Effector memory CD8-positive, alpha-beta T cell (primary cell): ENCODE measurements around the gene CCDC93.
"Not testable (repeated sequence)": the region's sequence is repeated elsewhere in the genome, so short reads cannot be mapped to it uniquely, and the experiment has no call there.

Experiments used
- ATAC-seq: fragments of 150-1000 bp; cut with Tn5 transposase; replicated peaks from 2 replicates; pipeline ENCODE4 v1.10.0; 2021; ENCODE audit warnings: mild to moderate bottlenecking, moderate library complexity
- DNase-seq, 3 experiments: peaks; one replicate each; pipeline ENCODE4 v3.0.0; 2021
- H3K27ac Mint-ChIP-seq, 2 donors: one replicate each; pipeline ENCODE4 v1.8.0; 2022; ENCODE audit warnings: mild to moderate bottlenecking in 2 of 2, mixed read lengths in 2 of 2, moderate library complexity in 2 of 2
- H3K27me3 Mint-ChIP-seq, 2 donors: one replicate each; pipeline ENCODE4 v1.8.0; 2022; ENCODE audit warnings: mixed read lengths in 2 of 2
- H3K36me3 Mint-ChIP-seq: one replicate; pipeline ENCODE4 v1.8.0; 2022; ENCODE audit warnings: mild to moderate bottlenecking, moderate library complexity, mixed read lengths; ENCODE audit not compliant: insufficient read depth
- H3K4me1 Mint-ChIP-seq, 2 donors: one replicate each; pipeline ENCODE4 v1.8.0; 2022; ENCODE audit warnings: low read depth in 2 of 2, mixed read lengths in 2 of 2
- H3K4me3 Mint-ChIP-seq, 2 donors: one replicate each; pipeline ENCODE4 v1.8.0; 2022; ENCODE audit warnings: mild to moderate bottlenecking in 2 of 2, mixed read lengths in 2 of 2, moderate library complexity in 2 of 2
- H3K9me3 Mint-ChIP-seq, 2 donors: one replicate each; pipeline ENCODE4 v1.8.0; 2022; ENCODE audit warnings: mixed read lengths in 2 of 2

Gene CCDC93

DNA sequence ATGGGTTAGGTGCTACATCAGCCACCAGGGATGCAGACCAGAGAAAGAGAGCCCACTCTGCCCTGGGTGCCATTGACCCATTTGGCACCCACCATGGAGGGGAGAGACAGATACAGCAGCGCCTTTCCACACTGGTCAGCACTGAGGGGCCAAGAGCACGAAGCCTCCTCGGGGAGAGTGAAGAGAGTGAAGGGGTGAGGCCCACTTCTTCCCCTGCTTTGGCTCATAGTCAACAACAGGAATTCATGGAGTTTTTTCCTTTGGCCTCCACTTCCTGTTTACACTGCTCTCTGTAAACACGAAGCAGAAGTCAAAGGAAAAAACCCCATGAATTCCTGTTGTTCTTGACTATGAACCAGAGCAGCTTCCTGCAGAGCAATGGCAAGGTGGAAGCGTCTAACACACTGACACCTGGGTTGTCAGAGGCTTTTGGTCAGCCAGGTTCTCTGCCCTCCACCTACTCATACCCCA, 80.0 kb downstream of the CCDC93 start:
- peaks cover 0 to 6% of the 10 kb centered on the region in 2 donors for H3K9me3 Mint-ChIP-seq
- no peaks in the 10 kb centered on the region for H3K27me3 Mint-ChIP-seq
- ATAC-seq = no peak
- peaks cover 61% of the 10 kb centered on the region for H3K36me3 Mint-ChIP-seq
- no peak for DNase-seq
- H3K4me3 Mint-ChIP-seq = no peak overlapping the region
- peaks cover 0 to 7% of the 10 kb centered on the region in 2 donors for H3K4me1 Mint-ChIP-seq
- H3K27ac Mint-ChIP-seq = peak overlapping the region; percentile 10 to 11

DNA sequence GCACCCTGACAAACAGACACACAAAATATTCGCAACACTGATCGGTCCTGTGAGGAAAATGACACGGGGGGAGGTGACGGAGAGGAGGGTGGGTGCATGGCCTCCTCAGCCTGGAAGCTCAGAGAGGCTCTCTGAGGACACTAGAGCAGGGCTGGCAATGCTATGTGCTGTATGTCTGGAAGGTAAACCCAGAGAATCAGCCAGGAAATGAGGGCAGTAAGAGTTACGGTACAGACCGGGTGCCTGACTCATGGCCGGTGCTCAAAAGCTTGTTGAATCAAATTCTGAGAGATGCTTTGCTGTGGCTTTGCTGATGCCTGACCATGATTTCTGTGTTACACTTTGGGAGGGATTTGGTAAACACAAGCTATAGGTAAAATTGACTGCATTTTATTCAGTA, 81.9 kb downstream of the CCDC93 start:
- Mint-ChIP-seq H3K9me3 (peaks cover 0 to 6% of the 10 kb centered on the region in 2 donors), H3K27ac (peak overlapping the region; percentile 73 to 76), H3K36me3 (peaks cover 59% of the 10 kb centered on the region), H3K4me1 (peaks cover 2 to 7% of the 10 kb centered on the region in 2 donors), H3K27me3 (no peaks in the 10 kb centered on the region), H3K4me3 (no peak overlapping the region)
- DNase-seq (no peak), ATAC-seq (no peak)

DNA sequence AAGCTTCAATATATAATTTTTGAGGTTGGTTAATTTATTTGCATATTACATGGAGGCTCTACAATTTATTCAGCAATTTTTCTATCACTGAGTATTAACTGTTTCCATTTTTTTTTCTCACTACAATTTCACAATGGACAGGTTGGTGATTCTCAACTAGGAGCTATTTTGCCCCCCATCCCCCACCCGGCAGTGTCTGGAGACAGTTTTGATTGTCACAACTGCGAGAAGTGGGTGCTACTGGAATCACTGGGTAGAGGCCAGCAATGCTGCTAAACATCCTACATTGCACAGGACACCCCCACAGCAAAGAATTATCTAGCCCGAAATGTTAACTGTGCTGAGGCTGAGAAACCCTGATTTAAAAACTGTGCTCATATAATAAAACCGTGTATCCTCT, 82.6 kb downstream of the CCDC93 start:
- H3K4me3 Mint-ChIP-seq = no peak overlapping the region
- H3K4me1 Mint-ChIP-seq = peaks cover 2 to 7% of the 10 kb centered on the region in 2 donors
- H3K27me3 Mint-ChIP-seq = no peaks in the 10 kb centered on the region
- peaks cover 0 to 6% of the 10 kb centered on the region in 2 donors for H3K9me3 Mint-ChIP-seq
- no peak for DNase-seq
- H3K36me3 Mint-ChIP-seq = peaks cover 58% of the 10 kb centered on the region
- H3K27ac Mint-ChIP-seq = peak overlapping the region in 1 of 2 donors; percentile 76
- ATAC-seq = no peak

DNA sequence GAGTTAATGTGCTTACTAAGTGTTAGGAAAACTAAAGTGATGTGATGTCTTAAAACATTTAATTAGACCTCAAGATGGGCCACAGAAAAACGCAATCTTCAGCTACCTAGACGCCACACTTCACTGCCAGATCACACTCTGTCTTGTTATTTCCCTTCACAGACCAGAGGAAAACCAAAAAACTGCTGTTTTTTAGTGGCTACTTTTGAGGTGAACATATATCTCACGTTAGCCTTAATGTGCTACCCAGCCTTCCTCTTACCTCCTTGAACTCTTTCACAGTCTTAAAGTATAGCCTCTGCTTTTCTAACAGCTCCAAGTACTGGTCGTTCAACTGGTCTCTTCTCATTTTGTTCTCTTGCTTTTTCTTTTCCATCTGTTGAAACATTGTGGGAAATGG, 83.1 kb downstream of the CCDC93 start:
- Mint-ChIP-seq H3K4me1 (peaks cover 4 to 8% of the 10 kb centered on the region in 2 donors), H3K4me3 (no peak overlapping the region), H3K27ac (peak overlapping the region in 1 of 2 donors; percentile 76), H3K36me3 (peaks cover 59% of the 10 kb centered on the region), H3K27me3 (no peaks in the 10 kb centered on the region), H3K9me3 (peaks cover 0 to 6% of the 10 kb centered on the region in 2 donors)
- ATAC-seq (peak; percentile 35), DNase-seq (no peak)

DNA sequence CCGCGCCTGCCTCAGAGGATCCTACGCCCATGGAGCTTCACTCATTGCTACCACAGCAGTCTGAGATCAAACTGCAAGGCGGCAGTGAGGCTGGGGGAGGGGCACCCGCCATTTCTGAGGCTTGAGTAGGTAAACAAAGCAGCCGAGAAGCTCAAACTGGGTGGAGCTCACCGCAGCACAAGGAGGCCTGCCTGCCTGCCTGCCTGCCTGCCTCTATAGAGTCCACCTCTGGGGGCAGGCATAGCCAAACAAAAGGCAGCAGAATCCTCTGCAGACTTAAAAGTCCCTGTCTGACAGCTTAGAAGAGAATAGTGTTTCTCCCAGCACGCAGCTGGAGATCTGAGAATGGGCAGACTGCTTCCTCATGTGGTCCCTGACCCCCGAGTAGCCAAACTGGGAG, 90.4 kb downstream of the CCDC93 start:
- Mint-ChIP-seq H3K36me3 (peaks cover 85% of the 10 kb centered on the region), H3K4me1 (peaks cover 7 to 10% of the 10 kb centered on the region in 2 donors)
- not testable (repeated sequence) for H3K27ac Mint-ChIP-seq, ATAC-seq, H3K4me3 Mint-ChIP-seq, DNase-seq, H3K27me3 Mint-ChIP-seq, H3K9me3 Mint-ChIP-seq

DNA sequence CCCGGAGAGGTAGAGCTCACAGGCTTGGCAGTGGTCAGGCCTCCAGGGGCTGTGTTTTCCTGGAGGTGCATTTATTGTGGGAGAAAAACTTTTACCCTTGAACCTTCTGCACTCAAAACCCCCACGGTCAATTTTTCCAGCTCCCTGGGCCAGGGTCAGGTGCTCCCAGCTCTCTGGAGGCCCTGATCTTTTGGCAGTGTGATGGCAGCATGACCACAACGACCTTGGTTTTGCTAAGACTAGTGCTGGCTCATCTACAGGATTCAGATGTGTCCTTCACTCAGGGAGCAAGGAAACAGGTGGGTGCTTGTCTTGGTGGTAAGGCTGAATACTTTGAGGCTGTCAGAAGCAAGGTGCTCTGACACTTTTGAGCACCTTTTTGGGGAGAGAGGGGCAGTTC, 92.3 kb downstream of the CCDC93 start:
- DNase-seq = no peak
- Mint-ChIP-seq H3K4me3 (no peak overlapping the region), H3K27me3 (no peaks in the 10 kb centered on the region), H3K36me3 (peaks cover 86% of the 10 kb centered on the region), H3K9me3 (peaks cover 0 to 2% of the 10 kb centered on the region in 2 donors), H3K27ac (peak overlapping the region in 1 of 2 donors; percentile 8), H3K4me1 (peaks cover 5 to 10% of the 10 kb centered on the region in 2 donors)
- ATAC-seq = no peak

DNA sequence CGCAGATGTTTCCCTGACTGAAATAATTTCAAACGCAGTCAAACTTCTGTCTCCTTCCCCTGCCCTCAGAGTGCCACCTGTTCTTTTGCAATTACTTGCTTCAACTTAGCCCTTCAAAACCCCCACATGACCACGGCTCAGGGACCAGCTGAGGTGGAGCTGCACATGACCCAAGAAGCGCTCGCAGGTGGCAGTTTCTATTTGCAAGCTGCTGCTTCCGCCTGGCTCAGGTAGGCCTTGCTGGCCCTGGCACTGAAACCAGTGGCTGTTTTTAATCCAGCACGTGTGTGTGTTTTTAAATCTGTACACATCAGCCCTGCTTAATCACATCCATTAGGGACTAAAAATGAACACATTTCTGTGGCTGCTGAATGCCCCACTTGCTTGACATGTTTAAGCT, 95.3 kb downstream of the CCDC93 start:
- peaks cover 64% of the 10 kb centered on the region for H3K36me3 Mint-ChIP-seq
- H3K4me3 Mint-ChIP-seq = no peak overlapping the region
- ATAC-seq (no peak), DNase-seq (no peak)
- no peaks in the 10 kb centered on the region for H3K27me3 Mint-ChIP-seq
- peaks cover 0 to 6% of the 10 kb centered on the region in 2 donors for H3K4me1 Mint-ChIP-seq
- H3K9me3 Mint-ChIP-seq = peaks cover 0 to 4% of the 10 kb centered on the region in 2 donors
- H3K27ac Mint-ChIP-seq = peak overlapping the region; percentile 42 to 67

DNA sequence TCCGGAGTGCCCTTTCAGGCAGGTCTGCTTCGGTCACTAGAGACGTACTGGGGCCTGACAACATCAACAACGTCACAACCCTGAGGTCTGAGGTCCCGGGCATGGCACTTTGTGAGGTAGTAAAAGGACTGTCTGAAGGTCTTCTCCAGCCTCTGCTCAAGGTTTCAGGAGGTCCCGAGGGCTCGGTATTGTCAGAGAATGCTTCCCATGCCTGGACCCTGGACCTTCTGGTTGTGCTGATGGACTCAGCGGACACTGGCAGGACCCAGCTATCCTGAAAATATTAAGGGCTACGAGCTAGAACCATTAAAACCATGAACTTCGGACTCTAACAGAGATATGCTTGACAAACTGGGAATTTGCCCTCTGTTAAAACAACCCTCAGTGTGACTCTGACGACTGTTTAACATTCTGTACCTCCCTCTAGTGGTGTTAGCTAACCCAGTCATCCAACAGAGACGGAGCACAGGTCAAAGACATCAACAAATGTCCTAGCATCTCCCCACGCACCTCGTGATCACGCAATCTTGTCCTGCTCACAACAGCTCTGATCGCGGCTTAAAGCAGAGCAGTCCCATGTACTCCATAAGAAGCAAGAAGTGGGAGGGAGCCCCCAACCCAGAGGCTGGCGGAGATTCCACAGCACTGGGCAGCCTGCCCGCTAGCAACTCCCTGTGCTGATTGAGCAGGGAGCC, 96.5 kb downstream of the CCDC93 start:
- DNase-seq = no peak
- Mint-ChIP-seq H3K4me1 (peaks cover 0 to 6% of the 10 kb centered on the region in 2 donors), H3K9me3 (peaks cover 0 to 4% of the 10 kb centered on the region in 2 donors), H3K27me3 (no peaks in the 10 kb centered on the region), H3K27ac (no peak overlapping the region), H3K4me3 (no peak overlapping the region), H3K36me3 (peaks cover 52% of the 10 kb centered on the region)
- ATAC-seq = no peak

DNA sequence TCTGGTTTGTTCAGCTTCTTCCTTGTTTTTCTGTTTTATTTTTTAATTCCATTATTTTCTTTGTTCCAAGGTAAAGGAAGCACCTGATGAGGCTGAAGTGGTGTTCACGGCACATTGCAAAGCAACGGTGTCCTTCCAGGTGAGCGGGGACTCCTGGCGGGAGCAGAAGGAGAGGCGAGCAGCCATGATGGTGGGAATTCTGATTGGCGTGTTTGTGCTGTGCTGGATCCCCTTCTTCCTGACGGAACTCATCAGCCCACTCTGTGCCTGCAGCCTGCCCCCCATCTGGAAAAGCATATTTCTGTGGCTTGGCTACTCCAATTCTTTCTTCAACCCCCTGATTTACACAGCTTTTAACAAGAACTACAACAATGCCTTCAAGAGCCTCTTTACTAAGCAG, 110.9 kb downstream of the CCDC93 start:
- DNase-seq = no peak
- Mint-ChIP-seq H3K9me3 (peaks cover 8 to 9% of the 10 kb centered on the region in 2 donors), H3K27ac (no peak overlapping the region), H3K4me3 (no peak overlapping the region), H3K4me1 (no peaks in the 10 kb centered on the region), H3K27me3 (peaks cover 9 to 10% of the 10 kb centered on the region in 2 donors), H3K36me3 (no peaks in the 10 kb centered on the region)
- ATAC-seq = no peak

DNA sequence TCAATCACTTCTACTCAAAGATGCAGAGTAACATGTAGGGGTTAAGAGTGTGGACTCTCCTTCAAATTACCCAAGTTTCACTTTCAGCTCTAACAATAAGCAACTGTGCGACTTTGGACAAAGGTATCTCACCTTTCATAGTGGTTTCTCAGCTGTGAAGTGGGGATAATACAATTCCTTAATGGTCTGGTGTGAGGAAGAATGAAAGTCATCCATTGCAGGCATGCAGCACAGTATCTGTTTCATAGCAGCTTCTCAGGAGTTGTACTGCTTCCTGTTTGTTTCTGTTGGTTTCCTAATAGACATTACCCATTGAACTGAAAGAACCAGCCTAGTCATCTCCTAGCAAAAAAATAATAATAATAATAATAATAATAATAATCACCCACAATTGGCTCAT, 125.0 kb downstream of the CCDC93 start:
- Mint-ChIP-seq H3K27ac (no peak overlapping the region), H3K4me1 (no peaks in the 10 kb centered on the region), H3K36me3 (no peaks in the 10 kb centered on the region), H3K9me3 (no peaks in the 10 kb centered on the region), H3K27me3 (peaks cover 28 to 33% of the 10 kb centered on the region in 2 donors), H3K4me3 (no peak overlapping the region)
- DNase-seq = no peak
- no peak for ATAC-seq

DNA sequence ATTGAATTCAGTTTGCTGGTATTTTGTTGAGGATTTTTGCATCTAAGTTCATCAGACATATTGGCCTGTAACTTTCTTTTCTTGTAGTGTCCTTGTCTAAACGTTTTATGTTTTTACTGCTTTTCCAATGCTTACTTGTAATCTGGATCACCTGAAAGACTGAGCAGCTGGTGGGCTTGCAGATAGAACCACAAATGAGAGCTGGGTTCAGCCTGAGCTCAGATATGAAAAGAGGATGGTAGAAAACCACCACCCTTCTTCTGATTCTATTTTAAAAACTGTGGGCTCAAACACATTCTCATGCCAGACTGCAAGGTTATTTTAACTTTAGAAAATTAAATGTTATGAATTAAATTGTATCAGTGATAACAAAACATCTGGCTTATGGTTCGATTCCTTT, 128.6 kb downstream of the CCDC93 start:
- Mint-ChIP-seq H3K4me3 (no peak overlapping the region), H3K27ac (no peak overlapping the region), H3K27me3 (peaks cover 27 to 38% of the 10 kb centered on the region in 2 donors), H3K9me3 (peaks cover 0 to 3% of the 10 kb centered on the region in 2 donors), H3K36me3 (no peaks in the 10 kb centered on the region), H3K4me1 (no peaks in the 10 kb centered on the region)
- no peak for ATAC-seq
- no peak for DNase-seq

DNA sequence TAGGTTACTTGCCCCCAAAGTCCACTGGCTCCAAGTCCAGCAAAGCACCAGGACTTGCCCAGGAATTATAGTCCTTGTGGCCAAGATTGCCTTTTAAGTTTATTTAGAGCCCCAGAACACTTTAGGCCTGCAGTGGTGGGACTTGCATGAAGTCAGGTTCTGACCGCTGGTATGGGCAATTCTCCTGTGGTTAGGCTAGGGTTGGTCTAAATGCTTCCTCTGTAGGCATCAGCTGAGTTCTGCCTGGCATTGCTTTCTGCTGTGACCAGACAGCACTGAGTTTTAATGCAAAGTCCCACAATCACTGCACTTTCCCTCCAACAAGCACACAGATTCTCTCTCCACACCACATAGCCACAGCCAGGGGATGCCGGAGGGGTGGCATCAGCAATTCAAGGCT, 134.9 kb downstream of the CCDC93 start:
- Mint-ChIP-seq H3K27ac (no peak overlapping the region), H3K4me1 (no peaks in the 10 kb centered on the region), H3K9me3 (peaks cover 0 to 3% of the 10 kb centered on the region in 2 donors), H3K4me3 (no peak overlapping the region), H3K27me3 (peaks cover 60 to 62% of the 10 kb centered on the region in 2 donors), H3K36me3 (peaks cover 2% of the 10 kb centered on the region)
- ATAC-seq (no peak), DNase-seq (no peak)

DNA sequence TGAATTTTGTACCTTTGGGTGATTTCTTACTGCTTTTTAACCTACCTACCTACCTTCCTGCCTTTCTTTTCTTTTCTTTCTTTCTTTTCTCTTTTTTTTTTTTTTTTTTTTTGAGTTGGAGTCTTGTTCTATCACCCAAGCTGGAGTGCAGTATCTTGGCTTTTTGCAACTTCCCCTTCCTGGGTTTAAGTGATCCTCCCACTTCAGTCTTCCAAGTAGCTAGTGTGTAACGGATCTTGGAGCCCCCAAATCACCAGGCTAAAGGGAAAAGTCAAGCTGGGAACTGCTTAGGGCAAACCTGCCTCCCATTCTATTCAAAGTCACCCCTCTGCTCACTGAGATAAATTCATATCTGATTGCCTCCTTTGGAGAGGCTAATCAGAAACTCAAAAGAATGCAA, 138.1 kb downstream of the CCDC93 start:
- Mint-ChIP-seq H3K4me3 (no peak overlapping the region), H3K27ac (no peak overlapping the region), H3K4me1 (no peaks in the 10 kb centered on the region), H3K9me3 (no peaks in the 10 kb centered on the region), H3K27me3 (peaks cover 52 to 56% of the 10 kb centered on the region in 2 donors), H3K36me3 (peaks cover 2% of the 10 kb centered on the region)
- no peak for DNase-seq
- ATAC-seq = no peak
